ENCODE measurements around the gene TMEM151B. TPM values are rescaled to one million over a fixed set of nuclear protein-coding genes. Genes with fewer than 3 reads are reported as not detected.
A peak's percentile ranks its signal among the peaks of the same experiment; 100 is the strongest.

The TMEM151B gene
- total and polyA plus RNA-seq, 2 of the 13 experiments (the other 11 are each of a cell fraction or from before 2014, with no cell fraction given): not detected

- no peak for TF ChIP-seq NAIF1 (CRISPR knock-in tag; IDR thresholded peaks at IDR 0.05; ENCODE audit: borderline replicate concordance)
- TF ChIP-seq ZNF343 (CRISPR knock-in tag; IDR thresholded peaks at IDR 0.05): no peak
- TF ChIP-seq ZNF691 (CRISPR knock-in tag; IDR thresholded peaks at IDR 0.05; ENCODE audit: borderline replicate concordance, low read depth): no peak
- no peak for TF ChIP-seq ZNF260 (CRISPR knock-in tag; IDR thresholded peaks at IDR 0.05; ENCODE audit: borderline replicate concordance, low read depth)
- TF ChIP-seq ZNF556 (CRISPR knock-in tag; IDR thresholded peaks at IDR 0.05; ENCODE audit: borderline replicate concordance): peak; percentile 41; the same call in 1 of the 2 replicates
- no peak for TF ChIP-seq GRHL1 (CRISPR knock-in tag; conservative IDR thresholded peaks at IDR 0.05)
- peak; percentile 22; the same call in 1 of the 2 replicates for TF ChIP-seq ELF1 (CRISPR knock-in tag; IDR thresholded peaks at IDR 0.05)
- TF ChIP-seq MXD1 (CRISPR knock-in tag; IDR thresholded peaks at IDR 0.05): peak; percentile 69
- TF ChIP-seq HOXA3 (CRISPR knock-in tag; IDR thresholded peaks at IDR 0.05): peak; percentile 68; the same call in 1 of the 2 replicates
- no peak for TF ChIP-seq NFE2L1 (CRISPR knock-in tag; IDR thresholded peaks at IDR 0.05; ENCODE audit: borderline replicate concordance)
- TF ChIP-seq ZFP36L1 (CRISPR knock-in tag; IDR thresholded peaks at IDR 0.05): no peak
- peak; percentile 54; the same call in 1 of the 2 replicates for TF ChIP-seq ZNF550 (CRISPR knock-in tag; IDR thresholded peaks at IDR 0.05; ENCODE audit: borderline replicate concordance)
- no peak for TF ChIP-seq ZNF672 (CRISPR knock-in tag; IDR thresholded peaks at IDR 0.05)
- no peak for TF ChIP-seq BORCS8-MEF2B (CRISPR knock-in tag; IDR thresholded peaks at IDR 0.05)
- TF ChIP-seq NCOA2 (CRISPR knock-in tag; IDR thresholded peaks at IDR 0.05): no peak
- TF ChIP-seq AKAP8 (CRISPR knock-in tag; IDR thresholded peaks at IDR 0.05): no peak; the same call in 1 of the 2 replicates
- 0 out of 2 replicates have a peak, but pooled peaks have one; percentile 7 for TF ChIP-seq MTERF4 (CRISPR knock-in tag; IDR thresholded peaks at IDR 0.05)
- peak; percentile 88 for TF ChIP-seq TGIF2 (CRISPR knock-in tag; IDR thresholded peaks at IDR 0.05)
- TF ChIP-seq MAFK (conservative IDR thresholded peaks at IDR 0.05 in 1 of 2, IDR thresholded peaks at IDR 0.05 in 1 of 2; ENCODE audit: low read length in 2 of 2): no peak
- peak; percentile 77; the same call in 1 of the 2 replicates for TF ChIP-seq ZNF414 (CRISPR knock-in tag; IDR thresholded peaks at IDR 0.05)
- peak; percentile 52; the same call in 1 of the 2 replicates for TF ChIP-seq ZNF619 (CRISPR knock-in tag; IDR thresholded peaks at IDR 0.05)
- no peak for TF ChIP-seq NFKBIZ (CRISPR knock-in tag; IDR thresholded peaks at IDR 0.05)
- TF ChIP-seq MYC (CRISPR knock-in tag; IDR thresholded peaks at IDR 0.05; ENCODE audit: borderline replicate concordance): peak; percentile 27; the same call in 1 of the 2 replicates
- TF ChIP-seq ZNF792 (CRISPR knock-in tag; IDR thresholded peaks at IDR 0.05): peak; percentile 78; the same call in 1 of the 2 replicates
- TF ChIP-seq ZFP82 (CRISPR knock-in tag; IDR thresholded peaks at IDR 0.05; ENCODE audit: borderline replicate concordance): no peak
- TF ChIP-seq SATB2 (CRISPR knock-in tag; IDR thresholded peaks at IDR 0.05): no peak
- TF ChIP-seq ZNF563 (CRISPR knock-in tag; IDR thresholded peaks at IDR 0.05): no peak
Measured at GRCh38 chr6:44221291-44221960, 48.8 kb upstream of the TMEM151B start (continued).

All from HepG2 (cell line).